ENCODE measurements around the gene MAPK1.
"Not testable (repeated sequence)": the region's sequence is repeated elsewhere in the genome, so short reads cannot be mapped to it uniquely, and the experiment has no call there.

The MAPK1 gene

DNA sequence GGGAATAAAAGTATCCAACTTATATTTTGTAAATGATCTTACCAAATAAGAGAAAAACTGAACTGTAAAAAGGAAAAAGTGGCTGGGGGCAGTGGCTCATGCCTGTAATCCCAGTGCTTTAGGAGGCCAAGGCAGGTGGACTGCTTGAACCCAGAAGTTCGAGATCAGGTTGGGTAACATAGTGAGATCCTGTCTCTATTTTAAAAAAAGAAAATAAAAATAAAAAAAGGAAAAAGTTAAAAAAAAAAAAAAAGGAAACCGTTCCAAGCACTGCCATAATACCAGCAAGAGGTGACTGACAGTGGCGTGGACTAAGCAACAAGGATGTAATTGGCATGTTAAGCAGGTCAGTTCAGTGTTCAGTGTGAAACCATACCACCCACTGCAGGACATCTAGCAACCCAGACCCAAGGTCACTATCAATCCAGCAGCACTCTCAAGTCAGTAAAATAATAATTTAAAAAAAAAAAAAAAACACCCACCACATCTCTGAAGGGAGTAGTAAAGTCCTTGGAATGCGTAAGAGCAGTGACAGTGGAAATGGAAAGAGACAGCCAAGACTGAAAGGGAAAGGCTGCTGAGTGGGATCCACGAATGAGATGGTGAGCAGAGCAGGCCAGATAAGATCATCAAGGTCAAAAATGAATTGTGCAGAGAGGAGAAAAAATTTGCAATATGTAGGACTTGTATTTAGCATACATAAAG, 43.6 kb downstream of the MAPK1 start:
- no peak for DNase-seq (ENCODE audit: extremely low read depth in 1 of 2, low read depth in 1 of 2)

- DNase-seq (ENCODE audit: extremely low read depth in 1 of 2, low read depth in 1 of 2), result no peak
Measured at GRCh38 chr22:21819183-21819770, 48.2 kb downstream of the MAPK1 start.

- no peak for DNase-seq (ENCODE audit: extremely low read depth in 1 of 2, low read depth in 1 of 2)
Measured at GRCh38 chr22:21818487-21819182, 48.8 kb downstream of the MAPK1 start.

DNA sequence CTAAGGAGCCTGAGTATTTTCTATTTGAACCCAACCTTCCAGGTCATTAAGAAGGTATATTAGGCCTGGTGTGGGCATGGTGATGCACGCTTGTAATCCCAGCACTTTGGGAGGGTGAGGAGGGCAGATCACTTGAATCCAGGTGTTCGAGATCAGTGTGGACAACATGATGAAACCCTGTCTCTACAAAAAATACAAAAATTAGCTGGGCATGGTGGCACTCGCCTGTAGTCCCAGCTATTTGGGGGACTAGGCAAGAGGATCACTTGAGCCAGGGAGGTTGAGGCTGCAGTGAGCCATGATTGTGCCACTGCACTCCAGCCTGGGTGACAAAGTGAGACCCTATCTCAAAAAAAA, 50.0 kb downstream of the MAPK1 start:
- DNase-seq (ENCODE audit: extremely low read depth in 1 of 2, low read depth in 1 of 2), result not testable (repeated sequence)

DNA sequence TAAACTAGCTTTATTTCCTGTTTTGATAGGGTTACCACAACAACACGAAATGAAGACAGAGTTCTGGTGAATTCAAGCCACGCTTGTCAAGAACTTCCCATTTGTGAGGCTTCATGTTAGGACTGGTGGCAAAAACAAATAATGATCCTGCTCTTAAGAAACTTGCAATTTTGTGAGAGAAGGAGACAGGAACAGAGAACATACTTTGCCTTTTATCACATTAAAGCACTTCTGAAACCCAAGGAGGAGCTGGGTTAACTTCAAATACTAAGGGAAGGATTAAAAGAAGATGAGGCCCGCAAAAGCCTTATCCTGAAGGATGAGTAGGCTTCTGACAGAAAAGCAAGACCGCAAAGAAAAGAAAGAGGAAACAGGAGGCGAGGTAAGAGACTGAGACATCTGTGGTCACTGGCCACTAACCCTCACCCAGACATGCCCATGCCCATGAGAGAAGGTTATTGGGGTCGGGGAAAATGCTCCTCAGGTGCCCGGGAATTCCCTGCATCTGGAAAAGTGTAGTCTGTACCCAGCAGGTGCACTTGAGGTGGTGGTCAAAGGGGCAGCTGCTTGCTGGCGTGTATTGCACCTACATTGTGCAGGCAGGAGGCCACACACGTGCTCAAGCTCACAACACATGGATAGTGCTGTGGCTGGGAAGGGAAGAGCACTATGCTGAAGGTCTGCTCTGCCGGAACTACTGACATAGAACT, 50.5 kb downstream of the MAPK1 start:
- no peak for DNase-seq (ENCODE audit: extremely low read depth in 1 of 2, low read depth in 1 of 2)

- no peak for DNase-seq (ENCODE audit: extremely low read depth in 1 of 2, low read depth in 1 of 2)
Measured at GRCh38 chr22:21816472-21816786, 51.0 kb downstream of the MAPK1 start.

DNA sequence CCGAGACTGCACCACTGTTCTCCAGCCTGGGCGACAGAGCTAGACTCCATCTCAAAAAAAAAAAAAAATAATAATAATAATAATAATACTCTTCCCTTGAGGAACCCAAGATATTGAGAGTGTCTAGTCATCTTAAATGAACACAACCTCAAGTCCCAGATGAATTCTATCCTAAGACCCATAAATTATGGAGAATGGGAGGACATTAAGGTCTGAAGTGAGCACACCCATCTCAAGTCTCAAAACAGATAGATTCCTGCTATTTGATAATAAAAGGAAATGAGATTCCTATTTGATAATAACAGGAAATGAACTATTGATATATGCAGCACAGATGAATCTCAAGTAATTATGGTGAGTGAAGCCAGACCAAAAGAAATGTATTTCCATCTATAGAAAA, 51.5 kb downstream of the MAPK1 start:
- no peak for DNase-seq (ENCODE audit: extremely low read depth in 1 of 2, low read depth in 1 of 2)

GRCh38 chr22:21815357-21815756, 52.1 kb downstream of the MAPK1 start:
- no peak for DNase-seq (ENCODE audit: extremely low read depth in 1 of 2, low read depth in 1 of 2)

GRCh38 chr22:21811982-21812381, 55.5 kb downstream of the MAPK1 start:
- DNase-seq (ENCODE audit: extremely low read depth in 1 of 2, low read depth in 1 of 2), result no peak

DNA sequence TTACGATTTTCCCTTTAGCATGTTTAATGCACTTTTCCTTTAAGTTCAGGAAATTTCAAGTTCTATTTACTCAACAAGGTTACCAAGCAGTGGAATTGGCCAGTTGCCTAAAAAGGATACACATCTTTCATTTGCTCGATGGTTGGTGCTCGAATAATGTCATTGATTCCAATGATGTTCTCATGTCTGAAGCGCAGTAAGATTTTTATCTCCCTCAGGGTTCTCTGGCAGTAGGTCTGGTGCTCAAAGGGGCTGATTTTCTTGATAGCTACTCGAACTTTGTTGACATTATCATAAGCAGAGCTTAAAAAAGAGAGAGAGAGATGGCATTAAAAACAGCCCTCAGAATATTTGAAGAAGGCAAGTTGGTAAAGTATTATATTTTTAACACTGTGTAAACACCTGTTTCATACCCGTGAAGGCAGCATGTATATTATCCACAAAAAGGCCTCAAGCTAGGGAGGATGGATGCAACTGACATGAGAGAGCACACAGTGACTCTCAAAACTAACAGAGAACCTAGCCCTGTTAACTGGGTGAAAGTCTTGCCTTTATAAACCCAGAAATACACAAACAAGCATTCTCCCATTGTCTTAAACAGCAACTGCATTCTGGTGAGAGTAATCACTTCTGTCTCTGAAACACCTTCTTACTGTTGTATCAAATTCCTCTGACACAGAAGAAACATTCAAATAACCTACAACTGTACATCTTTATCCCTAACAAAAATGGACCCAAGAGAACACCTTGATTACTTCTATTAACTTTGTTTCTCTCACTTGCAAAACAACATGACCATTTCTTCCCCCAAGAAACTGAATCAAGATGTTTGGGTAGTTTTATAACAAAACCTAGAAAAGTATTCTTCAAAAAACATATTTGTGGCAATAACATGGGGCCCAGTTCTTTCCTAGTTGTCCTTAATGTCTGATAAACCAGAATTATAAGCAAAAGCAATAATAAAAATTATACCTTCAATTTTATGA, 59.6 kb downstream of the MAPK1 start:
- no peak for DNase-seq (ENCODE audit: extremely low read depth in 1 of 2, low read depth in 1 of 2)

DNA sequence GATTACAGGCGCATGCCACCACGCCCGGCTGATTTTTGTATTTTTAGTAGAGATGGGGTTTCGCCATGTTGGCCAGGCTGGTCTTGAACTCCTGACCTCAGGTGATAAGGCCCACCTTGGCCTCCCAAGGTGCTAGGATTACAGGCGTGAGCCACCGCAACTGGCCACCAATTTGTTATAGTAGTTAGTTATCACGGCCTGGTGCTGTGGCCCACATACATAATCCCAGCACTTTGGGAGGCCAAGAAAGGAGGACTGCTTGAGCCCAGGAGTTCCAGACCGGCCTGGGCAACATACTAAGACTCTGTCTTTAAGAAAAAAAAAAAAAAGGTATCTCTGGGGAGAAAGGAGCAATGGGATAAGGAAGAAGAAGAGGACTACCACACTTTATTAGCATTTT, 62.1 kb downstream of the MAPK1 start:
- not testable (repeated sequence) for DNase-seq (ENCODE audit: extremely low read depth in 1 of 2, low read depth in 1 of 2)

DNA sequence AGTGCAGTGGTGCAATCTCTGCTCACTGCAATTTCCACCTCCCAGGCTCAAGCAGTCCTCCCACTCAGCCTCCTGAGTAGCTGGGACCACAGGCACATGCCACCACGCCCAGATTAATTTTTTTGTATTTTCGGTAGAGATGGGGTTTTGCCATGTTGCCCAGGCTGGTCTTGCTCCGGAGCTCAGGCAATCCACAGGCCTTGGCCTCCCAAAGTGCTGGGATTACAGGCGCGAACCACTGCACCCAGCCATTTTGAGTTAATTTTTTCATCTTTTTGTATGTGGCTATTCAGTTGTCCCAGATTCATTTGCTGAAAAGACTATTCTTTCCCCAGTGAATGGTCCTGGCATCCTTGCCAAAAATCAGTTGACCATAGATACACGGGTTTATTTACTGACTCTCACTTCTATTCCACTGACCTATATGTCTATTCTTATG, 63.6 kb downstream of the MAPK1 start:
- DNase-seq (ENCODE audit: extremely low read depth in 1 of 2, low read depth in 1 of 2), result no peak

GRCh38 chr22:21802673-21803072, 64.8 kb downstream of the MAPK1 start:
- DNase-seq (ENCODE audit: extremely low read depth in 1 of 2, low read depth in 1 of 2), result no peak

GRCh38 chr22:21802056-21802455, 65.4 kb downstream of the MAPK1 start:
- no peak for DNase-seq (ENCODE audit: extremely low read depth in 1 of 2, low read depth in 1 of 2)

- DNase-seq (ENCODE audit: extremely low read depth in 1 of 2, low read depth in 1 of 2), result not testable (repeated sequence)
Measured at GRCh38 chr22:21801304-21801644, 66.2 kb downstream of the MAPK1 start.

DNA sequence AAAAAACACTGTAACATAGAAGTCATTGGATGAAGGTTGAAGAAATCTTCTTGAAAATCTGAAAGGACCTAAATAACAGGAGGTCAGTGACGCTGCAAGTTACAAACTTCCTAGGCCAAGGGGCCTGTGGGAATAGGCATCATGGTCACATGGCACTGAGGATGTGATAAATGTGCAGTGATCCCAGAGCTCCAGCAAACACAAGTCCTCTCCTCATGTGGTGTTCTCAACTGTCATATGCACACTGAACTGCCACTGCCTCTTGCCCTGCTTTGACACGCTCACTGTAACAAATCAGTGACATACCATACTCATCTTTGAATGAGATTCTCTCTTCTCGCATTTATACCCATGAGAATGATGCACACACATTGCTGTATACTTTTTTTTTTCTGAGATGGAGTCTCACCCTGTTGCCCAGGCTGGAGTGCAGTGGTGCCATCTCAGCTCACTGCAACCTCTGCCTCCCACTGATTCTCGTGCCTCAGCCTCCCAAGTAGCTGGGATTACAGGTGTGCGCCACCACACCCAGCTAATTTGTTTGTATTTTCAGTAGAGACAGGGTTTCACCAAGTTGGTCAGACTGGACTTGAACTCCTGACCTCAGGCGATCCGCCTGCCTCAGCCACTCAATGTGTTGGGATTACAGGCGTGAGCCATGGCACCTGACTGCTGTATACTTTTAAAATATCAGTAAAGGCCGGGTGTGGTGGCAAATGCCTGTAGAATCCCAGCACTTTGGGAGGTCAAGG, 66.7 kb downstream of the MAPK1 start:
- no peak for DNase-seq (ENCODE audit: extremely low read depth in 1 of 2, low read depth in 1 of 2)

- no peak for DNase-seq (ENCODE audit: extremely low read depth in 1 of 2, low read depth in 1 of 2)
Measured at GRCh38 chr22:21797444-21798221, 69.8 kb downstream of the MAPK1 start.

DNA sequence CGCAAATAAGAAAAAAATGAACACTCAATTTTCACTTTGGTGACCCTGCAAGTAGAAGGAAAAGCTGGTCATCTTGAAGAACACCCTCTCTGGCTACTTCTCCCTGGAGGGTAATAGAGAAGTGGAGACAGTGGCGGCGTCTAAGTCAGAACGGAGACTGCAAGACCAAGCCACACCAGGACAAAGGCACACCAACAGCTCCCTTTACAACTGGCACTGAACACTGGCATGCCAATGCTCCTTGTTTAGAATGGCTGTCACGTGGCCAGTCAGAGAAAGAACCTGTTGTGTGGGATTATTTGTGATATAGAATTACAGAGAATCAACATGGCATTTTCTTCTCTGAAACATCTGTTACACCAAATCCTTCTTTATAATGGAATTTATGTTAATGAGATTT, 70.6 kb downstream of the MAPK1 start:
- no peak for DNase-seq (ENCODE audit: extremely low read depth in 1 of 2, low read depth in 1 of 2)

- no peak for DNase-seq (ENCODE audit: extremely low read depth in 1 of 2, low read depth in 1 of 2)
Measured at GRCh38 chr22:21796231-21796630, 71.2 kb downstream of the MAPK1 start.
